T-helper 9 cell (primary cell): ENCODE measurements around the gene RPTOR.
"Not testable (repeated sequence)": the region's sequence is repeated elsewhere in the genome, so short reads cannot be mapped to it uniquely, and the experiment has no call there.

Source experiments
- DNase-seq: peaks from one replicate; pipeline ENCODE4 v3.0.0-alpha.2; 2020

The RPTOR gene

DNA sequence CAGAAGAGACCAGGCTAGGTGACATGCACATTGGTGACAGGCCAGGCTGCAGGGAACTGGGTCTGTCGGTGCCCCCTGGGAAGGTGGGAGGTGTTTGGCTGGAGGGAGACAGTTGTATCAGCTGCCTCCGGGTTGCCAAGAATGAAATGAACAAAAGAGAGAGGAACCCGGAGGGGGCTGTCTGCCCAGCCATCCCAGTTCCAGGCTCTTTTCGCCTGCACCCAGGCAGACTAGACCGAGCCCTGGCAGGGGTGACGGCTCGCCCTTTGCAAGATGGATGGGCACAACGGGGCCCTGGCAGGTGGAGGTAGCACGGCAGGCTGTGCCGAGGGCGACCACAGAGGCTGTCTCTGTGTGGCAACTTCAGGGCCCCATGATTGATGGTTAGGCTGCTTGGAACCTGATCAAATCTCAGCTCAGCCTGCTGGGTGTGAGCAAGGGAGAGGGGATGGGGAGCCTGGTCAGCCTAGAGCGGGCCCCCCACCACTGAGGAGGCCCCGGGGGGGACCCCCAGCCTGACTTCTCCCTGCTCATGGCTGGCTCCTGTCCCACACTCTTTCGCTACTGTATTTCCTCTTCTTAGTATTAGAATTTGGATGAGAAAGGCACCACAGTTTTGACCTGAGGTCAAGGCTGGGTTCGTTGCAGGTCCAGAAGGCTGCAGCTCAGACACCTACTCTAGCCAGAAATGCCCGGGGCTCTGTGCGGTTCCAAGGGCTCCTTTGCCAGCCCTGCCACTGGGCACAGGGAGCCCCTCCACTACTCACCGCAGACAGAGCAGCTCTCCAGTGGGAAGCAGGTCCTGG lies 328.1 kb downstream of the RPTOR start:
- DNase-seq: no peak

- DNase-seq: no peak
Measured at GRCh38 chr17:80873307-80873951, 328.8 kb downstream of the RPTOR start.

DNA sequence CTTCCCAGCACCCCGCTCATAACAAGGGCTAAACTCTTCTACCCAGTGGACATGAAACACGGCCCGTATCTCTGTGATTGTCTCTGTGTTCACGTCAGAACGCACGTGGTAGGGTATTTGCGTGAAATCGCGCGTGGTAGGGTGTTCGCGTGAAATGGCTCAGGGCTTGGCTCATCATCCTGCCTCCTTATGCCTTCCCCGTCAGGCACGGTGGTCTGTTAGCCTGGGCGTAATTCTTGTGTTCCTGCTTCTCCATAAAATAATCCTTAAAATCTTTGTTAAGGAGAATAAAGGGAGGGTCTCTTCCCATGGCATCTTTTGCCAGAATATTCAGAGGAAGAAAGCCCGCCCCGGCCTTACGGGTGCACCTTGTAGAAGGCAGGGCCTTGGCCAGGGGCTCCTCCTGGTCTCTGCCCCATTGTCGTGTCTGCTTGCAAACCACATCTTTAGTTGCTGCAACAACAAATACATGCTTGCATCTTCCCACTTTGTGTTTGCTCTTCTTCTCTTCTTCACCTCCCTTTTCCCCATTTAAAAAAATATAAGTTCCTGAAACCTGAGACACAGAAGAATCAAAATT lies 330.3 kb downstream of the RPTOR start:
- no peak for DNase-seq

DNA sequence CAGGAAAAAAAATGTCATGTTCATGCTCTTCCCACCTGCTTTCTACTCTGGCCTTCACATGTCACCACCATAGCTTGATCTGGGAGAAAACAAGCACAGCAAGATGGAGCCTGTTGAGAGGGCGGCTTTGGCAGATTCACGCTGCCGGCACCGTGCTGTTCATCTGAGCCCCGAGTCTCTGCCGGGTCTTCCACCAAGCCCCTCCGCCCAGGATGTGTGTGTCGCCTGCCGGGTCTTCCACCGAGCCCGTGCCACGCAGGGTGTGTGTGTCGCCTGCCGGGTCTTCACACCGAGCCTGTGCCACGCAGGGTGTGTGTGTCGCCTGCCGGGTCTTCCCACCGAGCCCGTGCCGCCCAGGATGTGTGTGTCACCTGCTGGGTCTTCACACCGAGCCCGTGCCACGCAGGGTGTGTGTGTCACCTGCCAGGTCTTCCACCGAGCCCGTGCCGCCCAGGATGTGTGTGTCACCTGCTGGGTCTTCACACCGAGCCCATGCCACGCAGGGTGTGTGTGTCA lies 330.9 kb downstream of the RPTOR start:
- DNase-seq: not testable (repeated sequence)

DNA sequence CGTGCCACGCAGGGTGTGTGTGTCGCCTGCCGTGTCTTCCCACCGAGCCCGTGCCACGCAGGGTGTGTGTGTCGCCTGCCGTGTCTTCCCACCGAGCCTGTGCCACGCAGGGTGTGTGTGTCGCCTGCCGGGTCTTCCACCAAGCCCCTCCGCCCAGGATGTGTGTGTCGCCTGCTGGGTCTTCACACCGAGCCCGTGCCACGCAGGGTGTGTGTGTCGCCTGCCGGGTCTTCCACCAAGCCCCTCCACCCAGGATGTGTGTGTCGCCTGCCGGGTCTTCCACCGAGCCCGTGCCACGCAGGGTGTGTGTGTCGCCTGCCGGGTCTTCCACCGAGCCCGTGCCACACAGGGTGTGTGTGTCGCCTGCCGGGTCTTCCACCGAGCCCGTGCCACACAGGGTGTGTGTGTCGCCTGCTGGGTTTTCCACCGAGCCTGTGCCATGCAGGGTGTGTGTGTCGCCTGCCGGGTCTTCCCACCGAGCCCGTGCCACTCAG lies 331.9 kb downstream of the RPTOR start:
- not testable (repeated sequence) for DNase-seq

GRCh38 chr17:80876950-80877728 lies 332.5 kb downstream of the RPTOR start:
- DNase-seq: no peak

DNA sequence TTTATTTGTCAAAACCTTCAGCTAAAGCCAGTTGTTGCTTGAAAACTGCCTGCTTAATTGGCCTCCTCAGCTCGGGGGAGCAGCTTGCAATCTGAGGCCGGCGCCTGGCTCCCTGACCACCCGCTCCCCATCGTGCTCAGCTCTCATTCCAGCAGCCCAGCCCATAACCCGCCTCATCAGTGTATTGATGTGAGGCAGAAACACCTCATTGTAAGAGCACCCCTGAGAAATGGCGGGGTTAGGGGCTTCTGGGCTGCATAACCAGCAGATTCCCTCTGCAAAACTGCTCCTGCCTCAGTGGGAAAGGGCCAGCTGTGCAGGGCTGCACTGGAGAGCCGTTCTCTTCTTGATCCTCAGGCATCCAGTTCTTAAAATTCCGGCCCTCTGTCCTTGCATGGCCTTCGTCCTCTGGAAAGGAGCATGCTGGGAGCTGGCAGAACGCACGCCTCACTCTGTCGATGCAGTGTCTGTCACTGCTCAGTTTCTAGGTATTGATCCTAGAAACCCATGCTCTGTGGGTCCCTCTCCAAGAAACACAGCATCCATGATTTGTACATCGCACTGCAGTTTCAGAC lies 333.2 kb downstream of the RPTOR start:
- no peak for DNase-seq

- DNase-seq: no peak
Measured at GRCh38 chr17:80878876-80879722, 334.5 kb downstream of the RPTOR start.

GRCh38 chr17:80879723-80880647 lies 335.3 kb downstream of the RPTOR start:
- no peak for DNase-seq

DNA sequence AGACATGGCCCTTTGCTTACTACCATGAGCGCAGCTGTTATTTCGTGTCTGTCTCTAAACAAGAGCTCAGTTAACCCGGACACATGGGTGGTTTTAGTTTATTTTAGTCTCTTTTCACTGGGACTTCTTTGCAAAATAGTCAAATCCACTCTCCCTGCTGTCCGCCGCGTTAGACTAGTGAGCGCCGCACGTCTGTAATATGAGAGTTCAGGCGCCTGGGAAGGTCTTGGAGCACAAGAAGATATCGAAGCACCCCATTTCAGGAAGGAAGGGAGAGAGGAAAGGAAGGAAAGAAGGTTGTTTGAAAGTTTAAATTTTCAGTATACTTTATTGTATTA lies 336.0 kb downstream of the RPTOR start:
- DNase-seq: no peak

- no peak for DNase-seq
Measured at GRCh38 chr17:80881306-80881705, 336.7 kb downstream of the RPTOR start.

- DNase-seq: no peak
Measured at GRCh38 chr17:80882323-80882722, 337.7 kb downstream of the RPTOR start.

- DNase-seq: no peak
Measured at GRCh38 chr17:80882926-80883685, 338.5 kb downstream of the RPTOR start.

- no peak for DNase-seq
Measured at GRCh38 chr17:80883831-80884735, 339.4 kb downstream of the RPTOR start.

GRCh38 chr17:80884811-80885210 lies 340.2 kb downstream of the RPTOR start:
- no peak for DNase-seq

GRCh38 chr17:80885947-80886582 lies 341.4 kb downstream of the RPTOR start:
- DNase-seq: no peak

DNA sequence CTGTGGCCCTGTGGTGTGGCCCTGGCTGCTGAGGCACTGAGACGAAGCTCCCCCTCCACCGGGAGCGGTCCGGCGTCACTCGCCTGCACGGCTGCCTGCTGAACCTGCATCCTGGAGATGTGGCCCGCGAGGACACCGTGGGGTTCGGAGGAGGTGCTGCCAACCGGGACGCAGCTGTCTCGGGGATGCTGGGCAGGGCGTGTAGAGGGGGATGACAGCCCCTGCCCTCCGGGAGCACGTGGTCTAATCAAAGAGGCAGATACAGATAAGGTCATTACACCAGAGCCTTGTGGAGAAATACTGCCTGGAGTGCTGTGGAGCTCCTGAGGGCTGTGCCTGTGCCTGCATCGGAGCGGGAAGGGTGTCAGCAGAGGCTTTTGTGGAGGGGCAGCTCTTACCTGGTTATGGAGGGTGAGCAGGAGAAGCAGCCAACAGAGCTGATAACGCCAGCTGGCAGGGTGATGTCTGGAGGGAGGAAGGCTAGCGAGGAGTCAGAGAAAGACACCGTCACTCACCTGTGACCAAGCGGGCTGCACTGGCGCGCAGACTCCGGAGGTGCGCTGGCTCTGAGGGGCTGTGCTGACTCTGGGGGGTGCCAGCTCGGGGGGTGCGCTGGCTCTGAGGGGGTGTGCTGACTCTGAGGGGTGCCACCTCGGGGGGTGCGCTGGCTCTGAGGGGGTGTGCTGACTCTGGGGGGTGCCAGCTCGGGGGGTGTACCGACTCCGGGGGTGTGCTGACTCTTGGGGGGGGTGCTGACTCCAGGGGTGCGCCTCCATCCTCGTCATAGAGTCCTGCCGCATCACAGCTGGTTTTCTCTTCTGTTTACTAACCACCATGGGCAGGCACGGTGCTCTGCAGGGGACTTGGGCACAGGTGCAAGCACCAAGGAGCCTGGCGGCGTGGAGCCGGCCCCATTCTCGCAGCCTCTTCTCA lies 342.3 kb downstream of the RPTOR start:
- DNase-seq: no peak
